ENCODE data around the gene TRIM39. TPM values are rescaled to one million over a fixed set of nuclear protein-coding genes. Genes with fewer than 3 reads are reported as not detected.
A peak's percentile ranks its signal among the peaks of the same experiment; 100 is the strongest.
"Not testable (repeated sequence)": the region's sequence is repeated elsewhere in the genome, so short reads cannot be mapped to it uniquely, and the experiment has no call there.

TRIM39 gene
- total and polyA plus RNA-seq, 8 donors = 6.5 to 28.1 (median 10.1) TPM

DNA sequence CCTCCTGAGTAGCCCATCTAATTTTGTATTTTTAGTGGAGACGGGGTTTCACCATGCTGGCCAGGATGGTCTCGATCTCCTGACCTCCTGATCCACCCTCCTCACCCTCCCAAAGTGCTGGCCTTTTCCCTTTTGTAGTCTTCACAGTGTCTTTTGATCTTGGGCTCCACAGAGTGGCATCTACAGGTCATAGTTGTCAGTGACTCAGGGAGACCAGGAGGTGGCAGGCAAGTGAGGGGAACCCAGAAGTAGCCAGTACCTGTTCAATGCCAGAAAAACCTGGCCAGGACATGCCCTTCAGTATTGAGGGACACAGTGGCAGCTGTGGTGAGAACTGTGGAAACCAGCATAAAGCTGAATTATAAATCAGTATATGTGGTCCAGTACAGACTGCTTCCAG, 37.9 kb downstream of the TRIM39 start:
- Histone ChIP-seq H3K4me3 (no peak overlapping the region), H3K9me3 (peaks cover 0 to 5% (median 4%) of the 10 kb centered on the region in 4 donors), H3K36me3 (no peaks in the 10 kb centered on the region), H3K27ac (no peak overlapping the region), H3K27me3 (peaks cover 0 to 82% (median 25%) of the 10 kb centered on the region in 3 donors), H3K4me1 (no peaks in the 10 kb centered on the region)
- WGBS, 5 donors = 65 to 85% (median 74%) methylated on average over 2 of the region's 2 CpGs
- no peak for TF ChIP-seq EP300 (IDR thresholded peaks at IDR 0.05)
- TF ChIP-seq POLR2A (IDR thresholded peaks at IDR 0.05) = no peak
- TF ChIP-seq POLR2AphosphoS5 (IDR thresholded peaks at IDR 0.05) = no peak
- TF ChIP-seq, protein P1, sequence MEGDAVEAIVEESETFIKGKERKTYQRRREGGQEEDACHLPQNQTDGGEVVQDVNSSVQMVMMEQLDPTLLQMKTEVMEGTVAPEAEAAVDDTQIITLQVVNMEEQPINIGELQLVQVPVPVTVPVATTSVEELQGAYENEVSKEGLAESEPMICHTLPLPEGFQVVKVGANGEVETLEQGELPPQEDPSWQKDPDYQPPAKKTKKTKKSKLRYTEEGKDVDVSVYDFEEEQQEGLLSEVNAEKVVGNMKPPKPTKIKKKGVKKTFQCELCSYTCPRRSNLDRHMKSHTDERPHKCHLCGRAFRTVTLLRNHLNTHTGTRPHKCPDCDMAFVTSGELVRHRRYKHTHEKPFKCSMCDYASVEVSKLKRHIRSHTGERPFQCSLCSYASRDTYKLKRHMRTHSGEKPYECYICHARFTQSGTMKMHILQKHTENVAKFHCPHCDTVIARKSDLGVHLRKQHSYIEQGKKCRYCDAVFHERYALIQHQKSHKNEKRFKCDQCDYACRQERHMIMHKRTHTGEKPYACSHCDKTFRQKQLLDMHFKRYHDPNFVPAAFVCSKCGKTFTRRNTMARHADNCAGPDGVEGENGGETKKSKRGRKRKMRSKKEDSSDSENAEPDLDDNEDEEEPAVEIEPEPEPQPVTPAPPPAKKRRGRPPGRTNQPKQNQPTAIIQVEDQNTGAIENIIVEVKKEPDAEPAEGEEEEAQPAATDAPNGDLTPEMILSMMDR (IDR thresholded peaks at IDR 0.05) = no peak
- intact Hi-C loops (cut with DNase I; ENCODE audit: low total_unique reads) = no loop called here
- no peak for DNase-seq

DNA sequence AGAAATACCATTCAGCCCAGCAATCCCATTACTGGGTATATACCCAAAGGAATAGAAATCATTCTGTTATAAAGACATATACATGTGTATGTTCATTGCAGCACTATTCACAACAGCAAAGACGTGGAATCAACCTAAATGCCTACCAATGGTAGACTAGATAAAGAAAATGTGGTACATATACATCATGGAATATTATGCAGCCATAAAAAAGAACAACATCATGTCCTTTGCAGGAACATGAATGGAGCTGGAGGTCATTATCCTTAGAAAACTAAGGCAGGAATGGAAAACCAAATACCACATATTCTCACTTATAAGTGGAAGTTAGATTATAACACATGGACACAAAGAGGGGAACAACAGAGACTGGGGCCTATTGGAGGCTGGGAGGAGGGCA, 42.6 kb downstream of the TRIM39 start:
- H3K27ac ChIP-seq; DNase-seq; H3K36me3 ChIP-seq; H3K4me1 ChIP-seq; intact Hi-C loops (cut with DNase I; ENCODE audit: low total_unique reads); H3K9me3 ChIP-seq; H3K4me3 ChIP-seq: not testable (repeated sequence)
- 26 to 38% (median 32%) methylated on average over 1 of the region's 1 CpG for WGBS, 5 donors
- peaks cover 0 to 39% (median 7%) of the 10 kb centered on the region in 3 donors for H3K27me3 ChIP-seq

DNA sequence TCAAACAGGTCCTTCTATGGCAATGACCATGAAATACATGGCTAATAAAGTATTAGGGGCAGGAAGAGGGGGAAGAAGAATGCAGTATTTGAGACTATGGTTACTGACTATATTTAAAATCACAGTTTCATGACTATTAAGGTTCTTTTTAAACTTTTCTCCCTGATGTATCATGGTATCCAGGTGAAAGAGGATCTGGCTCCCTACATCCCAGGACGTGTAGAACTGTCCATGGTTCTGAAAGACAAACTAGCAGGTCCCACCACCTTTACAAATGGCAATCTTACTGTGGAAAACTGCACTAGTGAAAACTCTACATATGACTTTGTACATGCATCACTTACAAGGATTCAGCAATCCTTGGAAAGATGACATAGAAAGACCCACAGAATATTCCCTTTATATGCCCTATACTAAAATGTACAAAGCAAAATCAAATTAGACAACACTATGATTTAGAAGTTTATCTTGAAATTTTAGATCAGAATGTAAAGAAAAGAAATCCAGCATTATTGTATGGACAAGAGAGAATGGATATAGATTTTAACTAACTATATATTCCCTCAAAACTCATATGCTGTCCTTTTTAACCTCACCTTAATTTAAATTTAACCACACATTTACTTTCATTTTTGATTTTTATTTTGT, 51.7 kb downstream of the TRIM39 start:
- Histone ChIP-seq H3K27ac (no peak overlapping the region), H3K9me3 (no peaks in the 10 kb centered on the region), H3K4me3 (no peak overlapping the region), H3K4me1 (no peaks in the 10 kb centered on the region), H3K36me3 (no peaks in the 10 kb centered on the region), H3K27me3 (peaks cover 0 to 40% (median 10%) of the 10 kb centered on the region in 3 donors)
- no peak for TF ChIP-seq POLR2AphosphoS5 (IDR thresholded peaks at IDR 0.05)
- no peak for TF ChIP-seq EP300 (IDR thresholded peaks at IDR 0.05)
- TF ChIP-seq POLR2A (IDR thresholded peaks at IDR 0.05) = no peak
- TF ChIP-seq, protein P1 (IDR thresholded peaks at IDR 0.05) = no peak
- DNase-seq = peak in 1 of 2 donors; percentile 57
- intact Hi-C loops (cut with DNase I; ENCODE audit: low total_unique reads) = no loop called here
- WGBS, 5 donors = 0 to 4% (median 2%) methylated on average over 1 of the region's 1 CpG

DNA sequence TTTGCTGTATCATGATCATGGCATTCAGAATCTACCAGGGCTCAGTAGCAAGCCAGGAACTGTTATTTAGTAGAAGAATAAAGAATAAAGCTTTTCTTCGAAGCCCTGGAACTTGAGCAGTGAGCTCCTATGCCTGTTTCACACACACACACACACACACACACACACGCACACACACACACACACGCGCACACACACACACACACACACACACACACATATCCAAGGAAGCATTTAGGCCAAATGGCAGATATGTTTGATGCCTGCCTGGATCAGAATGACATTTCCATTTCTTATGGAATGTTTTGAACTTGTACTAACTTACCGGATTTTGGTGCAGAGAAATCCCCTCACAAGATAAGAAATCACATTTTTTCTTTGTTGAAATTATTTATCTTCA, 53.7 kb downstream of the TRIM39 start:
- no peaks in the 10 kb centered on the region for H3K36me3 ChIP-seq
- intact Hi-C loops (cut with DNase I; ENCODE audit: low total_unique reads) = no loop called here
- H3K4me1 ChIP-seq = no peaks in the 10 kb centered on the region
- no peak overlapping the region for H3K4me3 ChIP-seq
- no peak for TF ChIP-seq POLR2AphosphoS5 (IDR thresholded peaks at IDR 0.05)
- TF ChIP-seq, protein P1 (IDR thresholded peaks at IDR 0.05) = no peak
- no peak for TF ChIP-seq POLR2A (IDR thresholded peaks at IDR 0.05)
- TF ChIP-seq EP300 (IDR thresholded peaks at IDR 0.05) = no peak
- no peaks in the 10 kb centered on the region for H3K9me3 ChIP-seq
- H3K27ac ChIP-seq = no peak overlapping the region
- no peak for DNase-seq
- WGBS, 5 donors = 14 to 63% (median 54%) methylated on average over 5 of the region's 5 CpGs
- peaks cover 0 to 51% (median 16%) of the 10 kb centered on the region in 3 donors for H3K27me3 ChIP-seq

DNA sequence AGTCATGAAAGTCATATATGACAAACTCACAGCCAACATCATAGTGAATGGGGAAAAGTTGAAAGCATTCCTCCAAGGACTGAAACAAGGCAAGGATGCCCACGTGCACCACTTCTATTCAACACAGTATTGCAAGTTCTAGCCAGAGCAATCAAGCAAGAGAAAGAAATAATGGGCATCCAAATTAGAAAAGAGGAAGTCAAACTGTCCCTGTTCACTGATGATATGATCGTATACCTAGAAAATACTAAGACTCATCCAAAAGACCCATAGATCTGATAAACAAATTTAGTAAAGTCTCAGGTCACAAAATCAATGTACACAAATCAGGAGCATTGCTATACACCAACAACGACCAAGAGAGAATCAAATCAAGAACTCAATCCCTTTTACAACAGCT, 59.4 kb downstream of the TRIM39 start:
- Histone ChIP-seq H3K4me1 (no peaks in the 10 kb centered on the region), H3K4me3 (no peak overlapping the region), H3K27ac (no peak overlapping the region), H3K36me3 (no peaks in the 10 kb centered on the region), H3K27me3 (peaks cover 0 to 71% (median 22%) of the 10 kb centered on the region in 3 donors), H3K9me3 (no peaks in the 10 kb centered on the region)
- 42 to 50% (median 46%) methylated on average over 3 of the region's 3 CpGs for WGBS, 5 donors
- TF ChIP-seq, protein P1 (IDR thresholded peaks at IDR 0.05) = no peak
- TF ChIP-seq POLR2A (IDR thresholded peaks at IDR 0.05) (no peak), POLR2AphosphoS5 (IDR thresholded peaks at IDR 0.05) (no peak), EP300 (IDR thresholded peaks at IDR 0.05) (no peak)
- no peak for DNase-seq
- intact Hi-C loops (cut with DNase I; ENCODE audit: low total_unique reads) = no loop called here
